T-helper 1 cell (primary cell): ENCODE measurements around the gene ZSWIM6.

Source experiments
- DNase-seq, 5 donors: peaks; one replicate each; pipeline ENCODE4 v3.0.0-alpha.2; 2012 to 2020

Gene ZSWIM6

DNA sequence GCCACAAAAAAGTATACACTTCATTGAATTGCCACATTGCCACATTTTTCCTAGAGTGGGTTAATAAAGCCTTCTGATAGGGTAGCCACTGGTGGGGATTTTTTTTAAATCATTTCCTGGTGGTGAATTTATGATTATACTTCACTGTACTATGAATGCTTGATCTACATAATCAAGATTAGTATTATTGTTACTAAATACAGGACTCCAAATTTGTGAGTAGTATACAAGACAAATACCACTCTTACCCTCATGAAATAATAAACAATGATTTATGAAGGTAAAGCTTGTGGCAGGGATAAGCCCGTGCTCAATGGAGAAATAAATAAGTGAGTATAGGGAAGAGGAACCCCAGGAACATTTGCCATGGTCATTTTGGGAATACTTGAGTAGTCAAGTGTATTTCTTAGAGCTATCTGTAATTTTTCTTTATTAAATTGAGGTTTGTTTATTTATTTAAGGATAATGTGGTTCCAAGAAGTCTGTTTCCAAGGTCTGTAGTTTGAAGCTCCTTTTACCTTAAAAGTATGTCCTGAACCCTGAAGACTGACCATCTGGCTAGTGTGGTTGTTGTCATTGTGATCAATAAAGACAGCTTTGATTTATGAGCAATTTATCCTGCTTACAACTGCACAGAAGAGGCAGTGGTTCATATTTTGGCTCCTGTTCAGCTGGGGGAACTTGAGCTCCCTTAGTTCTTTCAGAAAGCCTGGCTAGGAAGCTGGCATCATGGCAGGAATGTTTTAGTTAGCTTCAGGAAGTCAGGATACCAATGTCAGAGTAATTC is 118.6 kb downstream of the ZSWIM6 start:
- DNase-seq: no peak

DNA sequence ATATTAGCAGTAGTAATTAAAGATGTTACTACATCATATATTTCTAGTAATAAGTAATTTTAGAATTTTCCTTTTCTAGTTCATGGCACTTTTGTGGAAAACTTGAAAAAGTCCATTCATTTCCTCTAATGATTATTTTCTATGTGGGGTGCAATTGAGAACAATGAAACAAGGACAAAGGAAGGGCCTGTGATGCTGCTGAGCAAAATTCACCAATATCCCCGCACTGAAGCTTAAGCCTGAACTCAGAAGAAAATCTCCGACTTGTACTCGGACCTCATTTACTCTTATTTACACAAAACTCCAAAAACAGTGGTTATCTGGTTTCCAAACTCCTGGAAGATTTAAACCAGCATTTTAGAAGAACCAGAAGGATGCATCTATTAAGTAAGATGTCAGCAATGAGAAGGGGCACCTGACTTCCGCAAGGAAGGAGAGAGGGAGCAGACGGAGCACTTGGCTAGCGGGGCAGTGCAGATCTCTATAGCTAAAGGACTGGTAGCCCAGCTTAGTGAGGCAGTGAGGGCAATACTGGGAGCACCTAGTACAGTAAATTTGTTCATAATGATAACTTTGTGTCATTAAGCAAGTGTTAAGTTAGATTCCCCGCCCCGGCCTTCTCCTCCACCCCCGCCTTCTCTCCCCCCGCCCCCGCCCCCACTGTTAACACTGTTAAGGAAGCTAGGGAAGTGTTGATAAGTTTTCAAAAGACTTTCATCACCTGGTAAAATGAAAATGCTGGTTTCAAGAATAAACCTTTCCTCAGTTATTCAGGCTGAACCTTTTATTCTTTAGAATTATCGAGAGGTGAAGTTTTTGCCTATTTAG is 123.3 kb downstream of the ZSWIM6 start:
- DNase-seq: no peak

DNA sequence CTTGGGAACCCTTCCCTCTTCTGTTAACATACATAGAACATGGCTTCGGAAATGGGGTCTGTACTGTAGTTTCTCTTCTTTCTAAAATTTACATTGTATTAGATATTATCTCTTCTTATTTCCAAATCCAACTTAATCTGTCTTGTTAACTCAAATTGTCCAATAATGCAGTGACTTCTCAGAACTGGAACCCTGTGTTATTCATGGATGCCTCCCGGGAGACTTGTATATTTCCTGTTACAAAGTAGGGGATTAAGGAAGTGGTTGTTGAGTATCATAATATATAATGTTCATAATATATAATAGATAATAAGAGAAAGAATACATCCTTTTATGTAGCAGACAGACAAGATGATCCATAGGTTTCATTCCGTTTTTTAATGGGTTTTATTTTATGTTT is 128.4 kb downstream of the ZSWIM6 start:
- no peak for DNase-seq

- DNase-seq: no peak
These were observed 129.4 kb downstream of the ZSWIM6 start for GRCh38 chr5:61461417-61461816.

- no peak for DNase-seq
These were observed 129.9 kb downstream of the ZSWIM6 start for GRCh38 chr5:61461926-61462325.

DNA sequence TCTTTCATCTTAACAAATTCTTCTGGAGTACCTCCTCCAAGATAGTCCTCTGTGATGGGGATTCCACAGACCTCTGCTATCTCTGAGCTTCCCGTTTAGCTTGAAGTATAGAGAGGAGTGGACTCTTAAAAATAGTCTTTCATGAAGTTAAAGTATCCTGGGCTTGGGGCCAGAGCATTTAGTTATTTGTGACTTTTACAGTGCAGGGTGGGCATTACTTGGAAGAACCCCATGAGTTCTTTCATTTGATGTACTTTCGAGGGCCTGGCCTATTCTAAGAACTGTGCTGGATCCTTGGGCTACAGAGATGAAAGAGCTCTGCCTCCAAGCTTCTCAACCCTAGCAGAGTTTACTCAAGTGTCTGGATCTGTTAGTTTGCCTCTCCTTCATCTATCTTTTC is 131.5 kb downstream of the ZSWIM6 start:
- no peak for DNase-seq

DNA sequence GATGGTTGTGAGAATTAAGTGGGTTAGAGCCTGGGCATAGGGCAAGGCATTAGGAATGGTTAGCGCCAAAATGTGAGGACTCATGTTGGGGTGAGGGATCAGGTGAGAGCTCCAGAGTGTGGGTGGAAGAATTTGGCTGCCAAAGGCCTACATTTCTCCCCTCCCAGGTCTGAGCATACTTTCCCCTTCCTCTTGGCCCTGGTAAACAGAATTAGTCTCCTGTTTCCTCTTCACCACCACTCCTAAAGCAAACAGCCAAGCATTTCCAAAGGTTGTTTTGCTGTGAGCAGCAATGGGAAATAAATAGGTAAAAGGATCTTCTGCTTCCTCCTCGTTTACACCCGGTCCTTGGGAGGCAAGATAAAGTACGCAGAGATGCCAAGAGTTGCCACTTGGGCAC is 132.5 kb downstream of the ZSWIM6 start:
- no peak for DNase-seq

DNA sequence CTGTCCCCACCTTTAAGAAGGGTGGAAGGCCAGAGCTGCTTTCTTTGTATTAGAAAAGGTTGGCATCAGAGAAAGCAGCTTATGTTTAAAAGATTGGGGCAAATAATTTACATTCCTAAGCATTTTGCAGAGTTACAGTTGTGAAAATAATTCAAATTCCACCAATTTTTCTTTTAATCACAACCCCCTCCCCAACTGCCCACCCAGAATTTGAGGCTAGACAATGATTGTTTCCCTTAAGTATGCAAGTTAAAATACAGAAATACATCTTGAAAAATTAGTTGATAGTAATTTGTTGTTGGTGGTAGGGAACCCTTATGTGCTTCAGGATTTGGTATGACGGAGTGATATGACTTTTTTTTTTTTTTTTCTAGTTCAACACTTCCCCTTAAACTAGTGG is 133.0 kb downstream of the ZSWIM6 start:
- DNase-seq: no peak

GRCh38 chr5:61465496-61465895 is 133.4 kb downstream of the ZSWIM6 start:
- DNase-seq: no peak

GRCh38 chr5:61466017-61466416 is 134.0 kb downstream of the ZSWIM6 start:
- no peak for DNase-seq

GRCh38 chr5:61467766-61468482 is 135.9 kb downstream of the ZSWIM6 start:
- no peak for DNase-seq

- no peak for DNase-seq
These were observed 136.4 kb downstream of the ZSWIM6 start for GRCh38 chr5:61468483-61468865.

GRCh38 chr5:61471352-61471751 is 139.3 kb downstream of the ZSWIM6 start:
- no peak for DNase-seq

DNA sequence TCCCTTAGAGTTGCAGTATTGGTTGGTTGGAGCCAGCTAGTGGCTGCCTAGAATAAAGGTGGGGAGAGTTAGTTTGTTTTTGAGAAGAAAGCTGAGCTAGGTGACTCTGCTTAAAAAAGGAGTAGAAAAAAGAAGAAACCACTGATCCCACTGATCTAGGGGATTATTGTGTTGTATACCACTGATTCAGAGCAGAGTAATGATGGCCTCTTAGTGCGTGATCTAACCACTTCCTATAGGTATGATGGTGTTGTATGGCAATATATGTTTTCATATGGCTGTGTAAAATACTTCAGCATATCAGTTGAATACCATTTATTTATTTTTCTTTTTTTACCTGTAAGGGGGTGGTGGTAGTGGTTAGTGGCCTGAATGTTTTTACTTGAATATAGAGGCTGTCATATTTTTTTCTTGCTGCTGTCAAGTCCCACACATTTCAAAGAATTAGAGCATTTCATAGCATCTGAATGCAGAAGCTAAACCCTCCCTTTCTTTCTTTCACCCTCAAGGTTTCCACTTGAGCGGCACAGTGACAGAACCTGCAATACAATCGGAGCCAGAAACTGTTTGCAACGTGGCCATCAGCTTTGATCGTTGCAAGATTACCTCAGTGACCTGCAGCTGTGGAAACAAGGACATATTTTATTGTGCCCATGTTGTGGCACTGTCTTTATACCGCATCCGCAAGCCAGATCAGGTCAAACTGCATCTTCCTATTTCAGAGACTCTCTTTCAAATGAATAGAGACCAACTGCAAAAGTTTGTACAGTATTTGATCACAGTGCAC is 140.3 kb downstream of the ZSWIM6 start:
- DNase-seq: no peak

- DNase-seq: no peak
These were observed 142.7 kb downstream of the ZSWIM6 start for GRCh38 chr5:61474746-61475145.

- DNase-seq: no peak
These were observed 145.7 kb downstream of the ZSWIM6 start for GRCh38 chr5:61477788-61478187.

GRCh38 chr5:61479850-61480614 is 148.0 kb downstream of the ZSWIM6 start:
- DNase-seq: no peak

GRCh38 chr5:61482980-61483379 is 150.9 kb downstream of the ZSWIM6 start:
- no peak for DNase-seq

DNA sequence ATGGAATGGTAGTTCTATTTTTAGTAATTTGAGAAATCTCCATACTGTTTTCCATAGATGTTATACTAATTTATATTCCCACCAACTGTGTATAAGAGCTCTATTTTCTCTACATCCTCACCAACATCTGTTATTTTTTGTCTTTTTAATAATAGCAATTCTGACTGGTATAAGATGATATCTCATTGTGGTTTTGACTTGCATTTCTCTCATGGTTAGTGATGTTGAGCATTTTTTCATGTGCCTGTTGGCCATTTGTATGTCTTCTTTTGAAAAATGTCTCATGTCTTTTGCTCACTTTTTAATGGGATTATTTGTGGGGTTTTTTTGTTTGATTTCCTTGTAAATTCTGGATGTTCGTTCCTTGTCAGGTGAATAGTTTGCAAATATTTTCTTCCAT is 154.4 kb downstream of the ZSWIM6 start:
- no peak for DNase-seq

DNA sequence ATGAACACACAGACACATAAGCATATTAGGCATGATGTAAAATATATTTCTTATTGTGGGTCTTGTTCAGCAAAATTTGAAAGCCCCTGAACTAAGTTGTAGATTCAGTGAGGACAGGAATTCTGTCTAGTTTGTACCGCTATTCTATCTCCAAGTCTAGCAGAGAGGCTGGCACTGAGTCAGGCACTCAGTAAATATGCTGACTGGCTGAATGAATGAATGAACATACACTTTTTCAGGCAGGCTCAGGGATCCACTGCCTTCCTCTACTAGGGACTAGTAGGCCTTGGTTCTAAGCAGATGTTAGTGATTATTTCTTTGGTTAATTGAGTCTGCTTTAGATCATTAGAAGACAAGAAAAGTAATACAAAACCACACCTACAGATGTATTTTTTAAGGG is 157.5 kb downstream of the ZSWIM6 start:
- no peak for DNase-seq

DNA sequence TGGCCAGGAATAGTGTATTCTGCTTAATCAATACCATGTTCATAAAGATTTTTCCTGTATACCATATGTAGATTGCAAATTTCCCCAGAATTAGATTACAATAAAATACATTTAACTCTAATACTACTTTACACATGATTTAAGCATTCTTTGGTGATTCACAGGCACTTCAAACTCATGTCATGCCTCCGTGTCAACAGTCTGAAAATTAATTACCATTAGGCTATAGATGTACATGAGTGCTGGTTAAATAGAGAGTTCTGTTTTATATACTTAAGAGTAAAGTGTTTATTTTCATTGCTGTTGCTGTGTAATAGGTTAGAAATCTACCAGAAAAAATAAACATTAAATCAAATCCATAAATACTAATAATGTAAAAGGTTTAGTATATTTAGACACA is 159.8 kb downstream of the ZSWIM6 start:
- DNase-seq: no peak

GRCh38 chr5:61493973-61494372 is 161.9 kb downstream of the ZSWIM6 start:
- no peak for DNase-seq
